ENCODE data around the gene DNAJB11. TPM values are rescaled to one million over a fixed set of nuclear protein-coding genes. Genes with fewer than 3 reads are reported as not detected.
"Not testable (repeated sequence)": the region's sequence is repeated elsewhere in the genome, so short reads cannot be mapped to it uniquely, and the experiment has no call there.

The DNAJB11 gene
- total and polyA plus RNA-seq, 2 donors: 42.8 to 49.1 TPM

DNA sequence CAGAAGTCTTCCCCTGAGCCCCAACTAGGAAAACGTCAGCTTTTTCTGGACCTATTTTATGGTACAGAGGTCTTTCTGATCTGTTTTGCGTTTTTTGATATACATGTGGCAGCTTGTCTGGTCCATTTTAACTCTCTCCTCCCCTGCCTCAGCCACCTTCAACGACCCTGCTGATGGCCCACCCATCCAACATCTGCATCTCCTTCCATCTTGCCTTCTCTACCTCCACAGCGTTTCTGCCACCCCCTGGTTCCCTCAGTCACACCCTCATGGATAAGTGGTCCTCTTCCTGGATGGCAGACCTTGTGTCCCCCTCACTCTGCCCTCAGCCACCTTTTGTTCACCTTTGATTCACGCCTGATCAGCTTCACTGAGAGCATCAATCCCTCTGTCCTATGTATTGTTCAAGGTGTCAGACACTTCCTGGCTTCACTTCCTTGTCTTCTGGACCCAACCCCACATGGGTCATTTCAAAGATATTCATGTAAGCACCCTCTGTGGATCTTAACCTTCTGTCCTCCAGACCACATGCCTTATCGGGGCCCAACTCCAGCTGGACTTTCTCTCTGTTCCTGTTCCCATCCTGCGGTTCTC is 55.8 kb downstream of the DNAJB11 start:
- Histone ChIP-seq H3K4me3 (ENCODE audit: low read length in 2 of 2) (no peak overlapping the region), H3K27ac (ENCODE audit: low read depth in 1 of 2, low read length in 1 of 2) (no peak overlapping the region), H3K27me3 (ENCODE audit: control insufficient read depth in 2 of 2, insufficient read depth in 1 of 2, low read length in 1 of 2) (no peaks in the 10 kb centered on the region), H3K9me3 (ENCODE audit: control insufficient read depth in 2 of 2, insufficient read depth in 1 of 2, low read length in 1 of 2) (no peaks in the 10 kb centered on the region), H3K4me1 (ENCODE audit: control insufficient read depth in 2 of 2, insufficient read depth in 2 of 2, low read length in 2 of 2) (no peaks in the 10 kb centered on the region), H3K36me3 (ENCODE audit: control insufficient read depth in 2 of 2, insufficient read depth in 2 of 2, low read length in 1 of 2) (no peaks in the 10 kb centered on the region)
- no peak for DNase-seq (ENCODE audit: low read depth in 6 of 9, low spot score in 9 of 9)
- WGBS: 85% methylated on average over 7 of the region's 7 CpGs

GRCh38 chr3:186627852-186628414 is 57.4 kb downstream of the DNAJB11 start:
- H3K4me1 ChIP-seq (ENCODE audit: control insufficient read depth in 2 of 2, insufficient read depth in 2 of 2, low read length in 2 of 2): no peaks in the 10 kb centered on the region
- no peaks in the 10 kb centered on the region for H3K36me3 ChIP-seq (ENCODE audit: control insufficient read depth in 2 of 2, insufficient read depth in 2 of 2, low read length in 1 of 2)
- H3K4me3 ChIP-seq (ENCODE audit: low read length in 2 of 2): no peak overlapping the region
- no peak overlapping the region for H3K27ac ChIP-seq (ENCODE audit: low read depth in 1 of 2, low read length in 1 of 2)
- H3K9me3 ChIP-seq (ENCODE audit: control insufficient read depth in 2 of 2, insufficient read depth in 1 of 2, low read length in 1 of 2): no peaks in the 10 kb centered on the region
- H3K27me3 ChIP-seq (ENCODE audit: control insufficient read depth in 2 of 2, insufficient read depth in 1 of 2, low read length in 1 of 2): no peaks in the 10 kb centered on the region
- WGBS: 97% methylated on average over 7 of the region's 7 CpGs
- no peak for DNase-seq (ENCODE audit: low read depth in 6 of 9, low spot score in 9 of 9)

DNA sequence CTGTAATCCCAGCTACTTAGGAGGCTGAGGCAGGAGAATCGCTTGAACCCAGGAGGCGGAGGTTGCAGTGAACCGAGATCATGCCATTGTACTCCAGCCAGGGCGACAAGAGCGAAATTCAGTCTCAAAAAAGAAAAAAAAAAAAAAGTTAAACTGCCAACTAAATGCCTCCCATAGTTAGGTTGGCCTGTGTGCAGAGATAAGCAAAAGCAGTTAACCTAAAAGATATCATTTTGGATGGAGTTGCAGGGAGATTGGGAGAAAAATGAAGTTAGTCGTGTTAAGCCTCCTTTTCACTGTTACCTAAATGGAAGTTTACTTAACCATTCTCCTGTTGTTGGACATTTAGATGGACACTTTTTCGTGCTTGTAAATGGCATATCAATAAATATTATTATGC is 58.2 kb downstream of the DNAJB11 start:
- no peaks in the 10 kb centered on the region for H3K27me3 ChIP-seq (ENCODE audit: control insufficient read depth in 2 of 2, insufficient read depth in 1 of 2, low read length in 1 of 2)
- H3K36me3 ChIP-seq (ENCODE audit: control insufficient read depth in 2 of 2, insufficient read depth in 2 of 2, low read length in 1 of 2): no peaks in the 10 kb centered on the region
- H3K4me1 ChIP-seq (ENCODE audit: control insufficient read depth in 2 of 2, insufficient read depth in 2 of 2, low read length in 2 of 2): no peaks in the 10 kb centered on the region
- H3K4me3 ChIP-seq (ENCODE audit: low read length in 2 of 2): no peak overlapping the region
- no peak for DNase-seq (ENCODE audit: low read depth in 6 of 9, low spot score in 9 of 9)
- no peak overlapping the region for H3K27ac ChIP-seq (ENCODE audit: low read depth in 1 of 2, low read length in 1 of 2)
- WGBS: 94% methylated on average over 7 of the region's 7 CpGs
- H3K9me3 ChIP-seq (ENCODE audit: control insufficient read depth in 2 of 2, insufficient read depth in 1 of 2, low read length in 1 of 2): no peaks in the 10 kb centered on the region

DNA sequence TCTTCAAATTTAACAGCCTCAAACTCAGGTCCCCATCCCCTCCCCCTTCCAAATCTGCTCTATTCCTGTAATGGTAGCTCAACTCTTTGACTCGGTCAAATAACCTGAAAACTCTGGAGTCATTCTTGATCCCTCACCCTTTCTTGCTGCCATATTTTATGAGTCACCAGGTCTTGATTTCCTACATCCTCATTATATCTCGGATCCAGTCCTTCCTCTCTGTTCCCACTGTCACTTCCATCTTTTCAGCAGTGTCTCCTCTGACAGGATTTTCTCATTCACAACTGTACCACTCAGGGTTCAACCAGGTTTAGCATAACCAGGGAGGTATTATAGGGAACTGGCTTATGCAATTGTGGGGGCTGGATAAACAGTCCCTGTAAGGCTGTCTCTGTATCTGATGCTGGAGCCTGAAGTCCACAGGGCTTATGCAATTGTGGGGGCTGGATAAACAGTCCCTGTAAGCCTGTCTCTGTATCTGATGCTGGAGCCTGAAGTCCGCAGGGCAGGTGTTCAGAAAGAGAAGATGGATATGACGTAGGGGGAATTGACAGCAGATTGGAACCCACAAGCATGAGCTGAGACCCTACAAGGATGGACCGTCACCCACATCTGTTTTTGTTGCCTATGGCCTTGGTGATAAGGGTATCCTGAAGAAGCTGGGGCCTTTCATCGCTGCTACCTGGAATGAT is 60.6 kb downstream of the DNAJB11 start:
- WGBS: 79% methylated on average over 6 of the region's 6 CpGs
- no peak overlapping the region for H3K4me3 ChIP-seq (ENCODE audit: low read length in 2 of 2)
- H3K27ac ChIP-seq (ENCODE audit: low read depth in 1 of 2, low read length in 1 of 2): no peak overlapping the region
- no peaks in the 10 kb centered on the region for H3K36me3 ChIP-seq (ENCODE audit: control insufficient read depth in 2 of 2, insufficient read depth in 2 of 2, low read length in 1 of 2)
- H3K4me1 ChIP-seq (ENCODE audit: control insufficient read depth in 2 of 2, insufficient read depth in 2 of 2, low read length in 2 of 2): no peaks in the 10 kb centered on the region
- no peaks in the 10 kb centered on the region for H3K9me3 ChIP-seq (ENCODE audit: control insufficient read depth in 2 of 2, insufficient read depth in 1 of 2, low read length in 1 of 2)
- H3K27me3 ChIP-seq (ENCODE audit: control insufficient read depth in 2 of 2, insufficient read depth in 1 of 2, low read length in 1 of 2): no peaks in the 10 kb centered on the region
- no peak for DNase-seq (ENCODE audit: low read depth in 6 of 9, low spot score in 9 of 9)

GRCh38 chr3:186633481-186633880 is 63.0 kb downstream of the DNAJB11 start:
- Histone ChIP-seq H3K9me3 (ENCODE audit: control insufficient read depth in 2 of 2, insufficient read depth in 1 of 2, low read length in 1 of 2) (no peaks in the 10 kb centered on the region), H3K27me3 (ENCODE audit: control insufficient read depth in 2 of 2, insufficient read depth in 1 of 2, low read length in 1 of 2) (peaks cover 0 to 3% of the 10 kb centered on the region in 2 donors), H3K4me1 (ENCODE audit: control insufficient read depth in 2 of 2, insufficient read depth in 2 of 2, low read length in 2 of 2) (no peaks in the 10 kb centered on the region), H3K27ac (ENCODE audit: low read depth in 1 of 2, low read length in 1 of 2) (no peak overlapping the region), H3K36me3 (ENCODE audit: control insufficient read depth in 2 of 2, insufficient read depth in 2 of 2, low read length in 1 of 2) (no peaks in the 10 kb centered on the region), H3K4me3 (ENCODE audit: low read length in 2 of 2) (no peak overlapping the region)
- DNase-seq (ENCODE audit: low read depth in 6 of 9, low spot score in 9 of 9): no peak

GRCh38 chr3:186634207-186634606 is 63.7 kb downstream of the DNAJB11 start:
- not testable (repeated sequence) for H3K36me3 ChIP-seq (ENCODE audit: control insufficient read depth in 2 of 2, insufficient read depth in 2 of 2, low read length in 1 of 2); H3K27me3 ChIP-seq (ENCODE audit: control insufficient read depth in 2 of 2, insufficient read depth in 1 of 2, low read length in 1 of 2); H3K27ac ChIP-seq (ENCODE audit: low read depth in 1 of 2, low read length in 1 of 2); H3K9me3 ChIP-seq (ENCODE audit: control insufficient read depth in 2 of 2, insufficient read depth in 1 of 2, low read length in 1 of 2); H3K4me3 ChIP-seq (ENCODE audit: low read length in 2 of 2); DNase-seq (ENCODE audit: low read depth in 6 of 9, low spot score in 9 of 9); H3K4me1 ChIP-seq (ENCODE audit: control insufficient read depth in 2 of 2, insufficient read depth in 2 of 2, low read length in 2 of 2)
- 97% methylated on average over 5 of the region's 5 CpGs for WGBS

Other genes starting within 250 kb of the DNAJB11 start
- gene DGKG, start 208.5 kb upstream of the DNAJB11 start, total RNA-seq: 1.6 TPM
- gene DGKG, start 208.5 kb upstream of the DNAJB11 start, polyA plus RNA-seq: 1.1 TPM
- gene CRYGS, start 26.3 kb upstream of the DNAJB11 start, total RNA-seq: 3.1 TPM
- gene CRYGS, start 26.3 kb upstream of the DNAJB11 start, polyA plus RNA-seq: 21.0 TPM
- gene TBCCD1, start 3.4 kb upstream of the DNAJB11 start, total RNA-seq: 14.2 TPM
- gene TBCCD1, start 3.4 kb upstream of the DNAJB11 start, polyA plus RNA-seq: 7.3 TPM
- gene AHSG, start 42.3 kb downstream of the DNAJB11 start, total RNA-seq: 0.33 TPM
- 0.23 TPM for gene AHSG, start 42.3 kb downstream of the DNAJB11 start, polyA plus RNA-seq
- 0.09 TPM for gene FETUB, start 69.7 kb downstream of the DNAJB11 start, total RNA-seq
- gene FETUB, start 69.7 kb downstream of the DNAJB11 start, polyA plus RNA-seq: 1.8 TPM
- gene HRG, start 95.3 kb downstream of the DNAJB11 start, total RNA-seq: not detected
- 0.02 TPM for gene HRG, start 95.3 kb downstream of the DNAJB11 start, polyA plus RNA-seq
- 0.14 TPM for gene KNG1, start 146.6 kb downstream of the DNAJB11 start, total RNA-seq
- gene KNG1, start 146.6 kb downstream of the DNAJB11 start, polyA plus RNA-seq: 0.30 TPM
- gene EIF4A2, start 212.9 kb downstream of the DNAJB11 start, total RNA-seq: 530 TPM
- gene EIF4A2, start 212.9 kb downstream of the DNAJB11 start, polyA plus RNA-seq: 595 TPM
- gene RFC4, start 235.8 kb downstream of the DNAJB11 start, total RNA-seq: 67.8 TPM
- 28.2 TPM for gene RFC4, start 235.8 kb downstream of the DNAJB11 start, polyA plus RNA-seq